D721Med (cell line): ENCODE measurements around the gene TMEM115.

ENCODE experiments used
- DNase-seq: peaks from one replicate; pipeline ENCODE4 v3.0.0; 2011; ENCODE audit warnings: low spot score; ENCODE audit not compliant: insufficient read length
- FAIRE-seq: peaks from 2 replicates; lab custom pipeline; 2011; peaks lifted over from hg19 to GRCh38; lab: Jason Lieb, UNC
- TF ChIP-seq, protein P1 (sequence below): IDR thresholded peaks from 2 replicates; pipeline ENCODE4 v1.5.1; 2012; ENCODE audit warnings: mild to moderate bottlenecking, control low read depth; ENCODE audit not compliant: insufficient read depth; ENCODE audit errors: missing control alignments

TMEM115 gene

DNA sequence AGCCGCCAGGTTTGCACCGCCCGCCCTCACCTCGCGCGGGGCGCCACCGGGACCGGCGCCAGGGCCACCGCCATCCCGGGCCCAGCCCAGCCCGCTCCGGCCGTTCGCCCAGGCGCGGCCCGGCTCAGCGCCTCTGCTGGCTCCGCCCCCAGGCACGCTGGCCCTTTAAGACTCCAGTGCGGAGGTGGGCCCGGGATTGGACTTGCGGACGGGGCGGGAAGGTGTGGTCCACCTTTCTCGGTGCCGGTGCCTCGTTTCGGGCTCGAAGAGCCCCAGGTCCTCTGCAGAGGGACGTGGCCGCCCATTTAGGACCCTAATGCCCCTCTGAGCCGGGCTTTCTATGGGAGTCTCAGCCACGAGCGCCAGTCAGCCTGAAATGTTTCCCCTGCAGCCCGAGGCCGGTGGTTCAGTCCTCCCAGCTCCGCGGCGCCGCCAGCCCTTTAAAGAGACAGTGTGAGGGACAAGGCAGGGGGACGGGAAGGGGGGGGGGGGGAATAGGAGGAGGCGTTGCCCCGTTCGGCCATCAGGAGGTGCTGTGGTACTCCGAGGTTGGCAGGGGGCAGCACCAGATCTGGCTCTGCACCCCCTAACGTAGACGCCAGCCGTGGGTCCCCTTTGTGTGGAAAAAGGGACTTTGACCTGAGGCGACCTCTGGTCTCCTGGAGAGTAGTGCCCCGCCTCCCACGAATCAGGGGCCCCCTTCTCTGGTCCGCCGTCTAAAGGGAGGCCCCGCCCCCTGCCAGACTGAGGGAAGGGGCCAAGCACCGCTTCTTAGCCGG lies 37.8 kb downstream of the TMEM115 start:
- TF ChIP-seq, protein P1, sequence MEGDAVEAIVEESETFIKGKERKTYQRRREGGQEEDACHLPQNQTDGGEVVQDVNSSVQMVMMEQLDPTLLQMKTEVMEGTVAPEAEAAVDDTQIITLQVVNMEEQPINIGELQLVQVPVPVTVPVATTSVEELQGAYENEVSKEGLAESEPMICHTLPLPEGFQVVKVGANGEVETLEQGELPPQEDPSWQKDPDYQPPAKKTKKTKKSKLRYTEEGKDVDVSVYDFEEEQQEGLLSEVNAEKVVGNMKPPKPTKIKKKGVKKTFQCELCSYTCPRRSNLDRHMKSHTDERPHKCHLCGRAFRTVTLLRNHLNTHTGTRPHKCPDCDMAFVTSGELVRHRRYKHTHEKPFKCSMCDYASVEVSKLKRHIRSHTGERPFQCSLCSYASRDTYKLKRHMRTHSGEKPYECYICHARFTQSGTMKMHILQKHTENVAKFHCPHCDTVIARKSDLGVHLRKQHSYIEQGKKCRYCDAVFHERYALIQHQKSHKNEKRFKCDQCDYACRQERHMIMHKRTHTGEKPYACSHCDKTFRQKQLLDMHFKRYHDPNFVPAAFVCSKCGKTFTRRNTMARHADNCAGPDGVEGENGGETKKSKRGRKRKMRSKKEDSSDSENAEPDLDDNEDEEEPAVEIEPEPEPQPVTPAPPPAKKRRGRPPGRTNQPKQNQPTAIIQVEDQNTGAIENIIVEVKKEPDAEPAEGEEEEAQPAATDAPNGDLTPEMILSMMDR: peak; percentile 49
- DNase-seq (peak; percentile 92), FAIRE-seq (no peak)

DNA sequence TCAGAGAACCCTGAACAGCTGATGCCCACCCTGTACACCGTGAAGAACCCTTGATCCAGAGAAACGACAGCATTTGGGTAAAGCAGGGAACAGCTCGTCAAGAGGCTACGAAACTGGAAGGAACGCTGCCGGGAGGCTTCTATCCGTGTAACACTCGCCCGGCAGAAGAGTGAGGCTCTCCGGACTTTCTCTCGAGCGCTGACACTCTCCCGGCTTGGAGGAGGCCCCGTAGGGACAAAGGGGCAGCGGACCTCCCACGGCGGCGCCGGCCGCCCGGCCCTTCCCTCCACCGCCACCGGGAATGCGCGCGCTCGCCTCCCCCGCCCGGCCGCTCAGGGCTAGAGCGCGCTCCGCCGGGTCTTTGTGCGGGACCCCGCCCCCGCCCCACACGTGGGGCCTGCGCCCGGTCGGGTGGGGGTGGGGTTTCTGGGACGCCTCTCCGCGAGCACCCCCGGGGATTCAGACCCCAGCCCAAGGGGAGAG lies 38.4 kb downstream of the TMEM115 start:
- DNase-seq (peak; percentile 61), FAIRE-seq (no peak)
- TF ChIP-seq, protein P1: no peak

GRCh38 chr3:50319894-50320625 lies 39.3 kb downstream of the TMEM115 start:
- DNase-seq (no peak), FAIRE-seq (no peak)
- TF ChIP-seq, protein P1: no peak

DNA sequence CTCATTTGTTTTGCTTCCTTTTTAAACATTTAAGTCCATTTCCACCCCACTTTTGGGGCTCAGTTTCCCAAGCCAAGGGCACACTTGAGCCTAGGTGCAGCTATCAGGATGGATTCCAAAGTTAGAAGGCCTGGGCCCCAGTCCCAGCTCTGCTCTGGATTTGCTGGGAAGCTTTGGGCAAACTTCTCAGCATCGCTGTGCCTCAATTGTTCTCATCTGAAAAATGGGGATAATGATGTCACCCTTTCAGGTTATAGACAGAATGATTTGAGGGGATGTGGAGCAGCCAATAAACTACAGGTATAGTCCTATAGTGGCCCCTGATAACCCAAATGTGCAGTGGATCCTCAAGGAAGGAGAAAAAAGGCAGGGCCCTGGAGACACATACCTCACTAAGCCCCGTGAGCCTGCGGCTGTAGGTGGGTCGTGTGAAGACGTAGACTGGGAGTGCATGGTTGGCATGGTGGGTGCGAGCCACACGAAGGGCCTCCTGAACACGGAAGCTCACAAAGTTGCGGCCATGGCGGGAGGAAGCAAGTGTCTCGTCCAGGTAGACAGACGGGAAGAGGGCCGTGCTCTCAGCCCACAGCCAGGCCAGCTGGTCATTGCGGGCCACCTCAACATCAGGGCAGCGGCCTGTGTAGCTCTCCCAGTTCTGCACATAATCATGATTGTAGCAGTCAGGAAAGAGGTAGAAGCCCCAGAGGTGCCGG lies 40.0 kb downstream of the TMEM115 start:
- TF ChIP-seq, protein P1: no peak
- FAIRE-seq: no peak
- no peak for DNase-seq

- TF ChIP-seq, protein P1: no peak
- no peak for DNase-seq
- FAIRE-seq: no peak
Observed at GRCh38 chr3:50318615-50319014, 40.7 kb downstream of the TMEM115 start.

DNA sequence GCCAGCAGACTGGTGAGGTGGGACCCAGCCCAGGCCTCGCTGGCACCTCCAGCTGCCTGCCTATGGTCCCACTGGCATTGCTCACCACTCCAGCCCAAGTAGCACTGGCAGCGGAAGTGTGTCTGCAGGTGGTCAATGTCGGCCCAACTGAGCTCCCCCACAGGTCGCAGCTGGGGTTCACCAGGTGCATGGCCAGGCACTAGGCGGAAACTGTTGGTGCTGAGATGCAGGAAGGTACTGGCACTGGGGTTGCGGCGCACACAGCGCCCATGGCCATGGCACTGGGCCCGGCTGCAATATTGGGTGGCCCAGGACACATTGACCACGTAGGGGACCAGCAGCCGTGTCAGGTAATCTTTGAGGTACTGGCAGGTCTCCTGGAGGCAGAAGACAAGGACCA lies 41.2 kb downstream of the TMEM115 start:
- TF ChIP-seq, protein P1: no peak
- FAIRE-seq (no peak), DNase-seq (no peak)
